ENCODE data around the gene KCNH2. TPM values are rescaled to one million over a fixed set of nuclear protein-coding genes. Genes with fewer than 3 reads are reported as not detected.

KCNH2 gene
- total RNA-seq, 1 donor from 2014 or later: not detected

DNA sequence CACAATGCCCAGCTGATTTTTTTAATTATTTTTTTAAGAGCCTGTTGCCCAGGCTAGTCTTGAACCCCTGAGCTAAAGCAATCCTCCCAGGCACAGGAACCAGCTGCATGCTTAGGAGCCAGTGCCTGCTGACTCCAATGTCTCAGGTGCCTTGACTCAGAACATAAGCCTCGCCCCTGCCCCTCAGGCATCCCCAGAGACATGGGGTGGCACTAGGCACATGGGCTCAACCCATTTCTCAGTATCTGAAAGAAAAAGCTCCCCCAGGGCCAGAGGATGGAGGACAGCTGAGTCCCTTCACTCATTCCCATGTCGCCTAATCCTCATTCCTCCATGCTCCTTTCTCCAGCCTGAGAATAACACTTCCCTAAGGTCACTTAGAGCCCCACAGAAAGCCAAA is 39.1 kb downstream of the KCNH2 start:
- no peak for DNase-seq (ENCODE audit: extremely low read depth, low read depth, low spot score)

DNA sequence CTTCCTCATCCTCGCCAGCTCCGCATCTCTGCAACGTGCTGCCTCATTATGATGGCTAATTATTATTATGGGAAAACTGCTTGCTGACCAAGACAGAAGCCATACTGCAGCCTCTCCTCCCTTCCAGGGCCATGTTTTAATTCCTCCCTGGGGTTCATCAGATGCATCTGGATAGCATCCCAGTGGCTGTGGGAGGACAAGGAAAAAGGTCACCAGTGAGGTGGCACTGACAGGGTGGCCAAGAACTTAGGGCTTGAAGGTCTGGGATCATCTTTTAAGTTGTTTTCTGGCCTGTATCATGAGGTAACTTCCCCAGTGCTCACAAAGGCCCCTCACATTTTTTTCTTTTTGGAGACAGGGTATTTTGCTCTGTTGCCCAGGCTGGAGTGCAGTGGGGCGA is 39.6 kb downstream of the KCNH2 start:
- DNase-seq (ENCODE audit: extremely low read depth, low read depth, low spot score): no peak

DNA sequence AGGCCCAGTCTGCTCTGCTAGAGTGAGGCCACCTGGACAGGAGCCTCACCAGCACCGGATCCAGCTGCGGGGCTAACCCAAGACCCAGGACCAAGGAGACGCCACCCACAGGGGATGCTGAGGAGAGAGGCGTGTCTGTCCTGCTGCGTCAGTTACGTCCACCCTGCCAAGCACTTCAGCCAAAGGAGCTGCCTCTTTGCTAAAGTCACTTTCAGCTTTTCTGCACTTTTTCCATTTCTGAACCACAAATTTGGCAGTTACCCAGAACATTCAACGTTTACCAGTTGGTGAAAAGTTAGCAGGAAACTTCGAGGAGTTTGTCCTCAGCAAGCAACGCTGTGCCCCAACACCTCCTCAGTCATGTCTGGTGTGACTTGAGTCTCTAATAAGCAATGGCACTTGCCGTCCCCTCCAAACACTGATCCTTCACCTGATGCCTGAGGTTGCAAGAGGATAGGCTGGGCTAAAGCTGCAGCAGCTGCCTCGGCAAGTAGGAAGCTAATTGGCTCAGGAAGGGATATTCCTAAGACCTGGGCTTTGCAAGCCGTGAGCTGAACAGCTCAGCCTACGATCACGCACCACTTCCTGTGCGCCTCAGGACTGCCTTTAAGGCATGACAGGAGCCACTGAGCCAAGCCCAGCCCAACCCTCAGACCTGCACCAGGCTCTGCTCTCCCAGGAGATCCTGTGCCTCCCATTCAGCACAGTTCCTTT is 40.1 kb downstream of the KCNH2 start:
- no peak for DNase-seq (ENCODE audit: extremely low read depth, low read depth, low spot score)

DNA sequence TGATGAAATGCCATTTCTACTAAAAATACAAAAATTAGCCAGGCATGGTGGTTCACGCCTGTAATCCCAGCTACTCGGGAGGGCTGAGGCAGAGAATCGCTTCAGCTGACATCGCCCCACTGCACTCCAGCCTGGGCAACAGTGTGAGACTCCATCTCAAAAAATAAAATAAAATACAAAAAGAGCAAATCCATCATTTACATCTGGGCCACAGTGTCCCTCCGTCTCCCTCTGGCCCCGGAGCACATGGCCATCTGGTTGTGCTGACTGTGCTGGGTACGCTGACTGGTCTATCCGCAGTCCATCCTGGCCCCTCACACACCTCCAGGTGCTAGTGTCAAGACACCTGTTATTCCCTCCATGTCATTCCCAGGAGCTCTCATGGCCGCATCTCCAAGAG is 42.1 kb downstream of the KCNH2 start:
- no peak for DNase-seq (ENCODE audit: extremely low read depth, low read depth, low spot score)

DNA sequence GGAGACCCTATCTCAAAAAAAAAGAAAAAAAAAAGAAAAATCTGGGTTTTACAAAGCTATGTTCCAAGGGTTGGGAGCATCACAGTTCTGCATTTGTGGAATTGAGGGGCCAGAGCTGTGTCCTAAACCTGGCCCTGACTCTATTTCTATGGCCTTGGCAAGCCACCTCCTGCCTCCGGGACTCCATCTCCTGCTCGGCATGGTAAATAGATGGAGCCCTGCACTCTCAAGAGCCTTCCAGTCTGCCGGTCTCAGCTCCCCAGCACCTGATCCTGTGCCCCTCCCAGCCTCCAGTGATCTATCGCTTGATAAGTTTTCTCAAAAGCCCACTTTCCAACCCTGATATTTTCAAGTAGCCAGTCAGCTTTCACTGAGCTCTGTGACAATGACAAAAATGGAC is 43.0 kb downstream of the KCNH2 start:
- DNase-seq (ENCODE audit: extremely low read depth, low read depth, low spot score): no peak

DNA sequence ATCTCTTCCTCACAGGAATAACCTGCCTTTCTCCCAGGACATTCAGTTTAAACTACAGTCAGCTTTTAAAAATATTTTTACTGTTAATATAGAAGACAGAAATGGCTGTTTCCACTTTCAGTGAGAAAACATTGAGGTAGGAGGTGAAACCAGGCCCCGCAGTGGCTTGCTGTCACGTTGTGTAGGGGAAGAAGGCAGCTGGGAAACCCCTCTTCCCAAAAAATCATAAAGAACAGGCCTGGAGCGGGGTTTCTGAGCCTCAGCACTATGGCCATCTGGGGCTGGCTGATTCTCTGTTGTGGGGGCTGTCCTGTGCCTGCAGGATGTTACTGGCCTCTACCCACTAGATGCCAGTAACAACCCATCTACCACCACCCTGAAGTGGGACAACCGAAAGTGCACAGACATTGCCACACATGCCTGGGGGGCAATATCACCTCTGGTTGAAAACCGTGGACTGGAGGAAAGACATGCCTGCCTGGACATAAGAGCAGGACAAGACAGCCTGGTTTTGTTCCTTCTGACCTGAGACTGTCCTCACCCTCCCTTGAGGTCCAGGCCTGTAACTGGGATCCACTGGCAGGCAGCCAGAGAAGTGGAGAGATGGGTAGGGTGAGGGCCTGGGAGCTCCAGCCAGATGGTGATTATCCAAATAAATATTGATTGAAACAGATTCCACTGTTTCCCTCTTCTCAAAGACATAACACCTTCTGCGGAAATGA is 43.9 kb downstream of the KCNH2 start:
- no peak for DNase-seq (ENCODE audit: extremely low read depth, low read depth, low spot score)

DNA sequence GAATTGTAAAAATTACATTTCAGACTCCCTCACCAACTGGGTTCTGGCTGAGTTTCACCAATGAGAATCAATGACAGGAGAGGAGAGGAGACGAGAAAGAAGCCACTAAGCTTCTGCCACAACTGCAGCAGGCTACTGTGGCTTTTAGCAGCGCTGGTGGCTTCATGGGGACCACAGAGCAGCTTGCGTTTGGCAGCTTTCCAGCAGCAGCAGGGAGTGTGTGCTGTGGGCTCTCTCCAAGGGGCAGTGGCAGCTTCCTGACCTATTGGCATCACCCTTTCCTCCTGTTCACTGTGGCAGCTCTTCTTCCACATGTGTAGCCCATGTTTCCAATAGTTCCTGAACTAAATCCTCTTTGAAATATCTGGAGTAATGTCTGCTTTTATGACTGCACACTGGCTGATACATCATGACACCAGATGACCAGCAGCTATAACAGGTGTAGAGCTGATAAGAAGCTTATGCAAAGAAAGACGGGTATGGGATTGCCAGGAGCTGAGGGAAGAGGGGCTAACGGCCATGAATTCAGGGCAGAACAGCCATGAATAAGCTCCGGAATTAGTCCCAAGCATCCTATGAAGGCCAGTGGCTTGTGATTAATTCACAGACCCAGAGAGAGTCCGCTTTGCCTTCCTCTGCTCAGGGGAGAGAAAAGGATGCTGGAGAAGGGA is 46.8 kb downstream of the KCNH2 start:
- DNase-seq (ENCODE audit: extremely low read depth, low read depth, low spot score): no peak

DNA sequence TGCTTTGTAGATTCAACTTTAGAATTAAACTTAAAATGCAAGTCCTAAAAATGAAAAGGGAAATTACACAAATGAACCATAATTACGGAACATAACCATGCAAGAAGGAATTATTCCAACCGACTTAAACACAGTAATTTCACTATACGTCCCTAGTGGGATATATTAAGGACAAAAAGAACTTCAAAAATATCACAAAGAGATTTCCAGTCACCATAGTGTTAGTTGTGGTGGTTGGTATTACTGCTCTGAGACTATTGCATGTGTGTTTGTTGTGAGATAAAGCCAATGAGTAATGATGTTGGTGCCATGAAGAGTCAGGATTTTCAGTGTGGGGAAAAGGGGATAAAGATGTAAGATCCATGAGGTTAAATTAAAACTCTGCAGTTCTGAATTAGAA is 49.6 kb downstream of the KCNH2 start:
- DNase-seq (ENCODE audit: extremely low read depth, low read depth, low spot score): no peak

DNA sequence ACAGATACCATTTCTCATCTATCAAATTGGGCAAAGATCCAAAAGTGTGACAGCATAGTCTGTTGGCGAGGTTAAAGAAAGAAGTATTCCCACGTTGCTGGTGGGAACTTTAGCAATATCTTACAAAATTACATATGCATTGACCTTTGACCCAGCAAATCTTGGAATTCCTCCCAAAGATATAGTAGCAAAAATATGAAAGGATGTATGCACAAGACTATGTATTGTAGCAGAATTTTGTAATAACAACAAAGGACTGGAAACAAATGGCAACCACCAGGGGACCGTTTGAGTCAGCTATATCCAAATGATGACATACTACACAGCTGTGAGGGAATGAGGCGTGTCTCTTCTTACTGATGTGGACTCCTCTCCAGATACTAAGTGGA is 50.2 kb downstream of the KCNH2 start:
- no peak for DNase-seq (ENCODE audit: extremely low read depth, low read depth, low spot score)

DNA sequence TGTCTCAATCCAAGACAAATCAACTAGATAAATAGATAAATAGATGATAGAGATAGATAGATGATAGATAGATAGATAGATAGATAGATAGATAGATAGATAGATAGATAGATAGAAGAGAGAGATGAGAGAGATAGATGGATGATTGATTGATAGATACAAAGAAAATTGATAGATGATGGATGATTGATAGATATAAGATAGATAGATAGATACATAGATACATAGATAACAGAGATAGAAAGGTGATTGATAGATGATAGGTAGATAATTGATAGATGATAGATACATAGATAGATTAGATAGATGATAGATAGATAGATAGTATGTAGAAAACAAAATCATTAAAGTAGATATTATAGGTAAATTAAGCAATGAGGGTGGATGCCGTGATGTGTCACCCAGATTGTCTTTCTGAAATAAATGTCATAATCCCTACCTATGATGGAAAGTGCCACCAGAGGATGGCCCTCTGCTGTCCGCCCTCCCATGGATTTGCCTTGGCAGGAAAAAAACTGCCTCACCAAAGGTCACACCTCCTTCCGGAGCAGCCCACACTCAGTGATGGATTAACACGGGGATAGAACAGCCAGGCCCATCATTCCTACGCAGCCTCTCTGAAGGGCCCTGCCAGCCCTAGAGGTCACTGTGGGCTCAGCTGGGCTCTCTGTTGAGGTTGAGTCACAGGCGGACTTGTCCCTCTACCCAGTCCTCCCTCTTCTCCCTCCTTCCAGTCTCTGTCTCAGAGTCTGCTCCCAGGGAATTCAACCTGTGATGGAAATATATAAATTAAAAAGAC is 50.8 kb downstream of the KCNH2 start:
- no peak for DNase-seq (ENCODE audit: extremely low read depth, low read depth, low spot score)

DNA sequence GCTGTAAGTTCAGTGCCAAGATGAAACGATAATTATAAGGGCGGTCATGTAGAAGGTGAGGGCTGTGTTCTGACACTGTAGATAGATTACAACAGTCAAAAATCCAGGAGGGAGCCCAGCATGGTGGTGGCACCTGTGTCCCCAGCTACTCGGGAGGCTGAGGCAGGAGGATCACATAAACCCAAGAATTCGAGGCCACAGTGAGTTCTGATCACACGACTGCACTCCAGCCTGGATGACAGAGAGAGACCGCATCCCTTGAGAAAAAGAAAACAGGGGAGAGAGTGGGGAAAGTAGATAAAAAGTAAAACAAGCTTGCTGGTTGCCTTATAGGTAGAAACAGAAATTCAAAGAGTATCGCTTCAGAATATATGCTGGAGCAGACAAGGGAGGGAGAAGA is 52.1 kb downstream of the KCNH2 start:
- no peak for DNase-seq (ENCODE audit: extremely low read depth, low read depth, low spot score)

DNA sequence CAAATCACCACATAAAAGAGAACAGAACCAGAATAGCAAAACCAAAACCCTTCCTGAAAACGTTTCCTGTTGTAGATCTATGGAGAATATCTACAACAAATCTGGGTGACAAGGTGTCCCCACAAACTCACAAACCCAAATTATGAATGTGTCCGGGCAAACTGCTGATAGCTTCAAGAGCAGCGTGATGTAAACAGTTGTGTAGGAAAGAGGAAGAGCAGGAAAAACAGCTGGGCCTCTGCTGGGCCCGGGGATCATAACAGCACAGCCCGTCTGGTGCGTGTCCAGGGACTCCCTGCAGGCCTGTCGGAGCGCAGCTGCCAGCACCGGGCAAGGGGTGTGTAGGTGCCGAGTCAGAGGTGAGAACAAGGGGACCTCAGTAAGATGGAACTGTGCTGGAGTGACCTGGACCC is 53.7 kb downstream of the KCNH2 start:
- DNase-seq (ENCODE audit: extremely low read depth, low read depth, low spot score): no peak

DNA sequence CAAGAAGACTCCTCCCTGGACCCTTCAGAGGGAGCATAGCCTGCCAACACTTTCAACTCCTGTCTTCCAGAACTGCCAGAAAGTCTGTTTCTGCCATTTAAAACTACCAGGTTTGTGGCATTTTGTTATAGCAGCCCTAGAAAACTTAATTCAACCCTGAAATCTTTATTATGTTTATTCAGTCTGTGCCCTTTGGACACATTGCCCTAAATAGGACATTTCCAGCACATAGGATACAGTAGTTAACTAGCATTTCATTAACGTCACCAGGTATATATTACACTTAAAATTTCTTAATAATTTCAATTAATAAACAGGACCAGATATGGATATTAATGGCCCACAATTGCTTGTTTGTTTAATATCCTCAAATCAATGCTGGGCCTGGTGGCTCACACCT is 54.3 kb downstream of the KCNH2 start:
- no peak for DNase-seq (ENCODE audit: extremely low read depth, low read depth, low spot score)

DNA sequence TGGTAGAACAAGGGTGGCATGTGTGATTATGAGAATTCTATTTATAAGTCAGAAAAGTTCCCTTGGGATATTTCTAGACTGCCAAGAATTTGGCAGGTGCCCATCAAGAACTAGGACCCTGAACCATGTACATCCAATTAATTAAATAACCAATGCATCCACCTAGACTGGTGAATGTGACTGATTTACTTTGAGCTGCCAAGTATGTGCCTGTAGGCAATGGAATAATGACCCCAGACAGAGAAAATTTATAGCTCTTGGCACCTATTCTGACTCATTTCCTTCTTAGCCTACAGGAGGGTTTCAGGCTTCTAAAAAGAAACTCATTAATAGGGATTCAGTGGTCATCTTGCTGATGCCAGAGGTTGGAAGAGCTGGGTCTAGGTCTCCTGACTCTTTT is 54.9 kb downstream of the KCNH2 start:
- DNase-seq (ENCODE audit: extremely low read depth, low read depth, low spot score): no peak

DNA sequence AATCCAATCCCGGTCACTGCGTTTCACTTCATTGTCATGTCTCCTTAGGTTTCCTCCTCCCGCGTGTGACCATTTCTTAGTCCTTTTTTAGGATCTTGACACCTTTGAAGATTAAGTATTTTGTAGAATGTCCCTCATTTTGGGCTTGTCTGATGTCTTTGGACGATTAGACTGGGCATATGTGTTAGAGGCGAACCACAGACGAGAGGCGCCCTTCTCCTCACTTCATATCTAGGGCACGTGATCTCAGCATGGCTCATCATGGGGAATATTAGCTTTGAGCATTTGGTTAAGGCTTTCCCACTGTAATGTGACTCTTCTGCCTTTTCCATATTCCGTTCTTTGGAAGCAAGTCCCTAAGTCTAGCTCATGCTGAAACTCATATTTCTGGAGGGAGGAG is 59.0 kb downstream of the KCNH2 start:
- no peak for DNase-seq (ENCODE audit: extremely low read depth, low read depth, low spot score)

DNA sequence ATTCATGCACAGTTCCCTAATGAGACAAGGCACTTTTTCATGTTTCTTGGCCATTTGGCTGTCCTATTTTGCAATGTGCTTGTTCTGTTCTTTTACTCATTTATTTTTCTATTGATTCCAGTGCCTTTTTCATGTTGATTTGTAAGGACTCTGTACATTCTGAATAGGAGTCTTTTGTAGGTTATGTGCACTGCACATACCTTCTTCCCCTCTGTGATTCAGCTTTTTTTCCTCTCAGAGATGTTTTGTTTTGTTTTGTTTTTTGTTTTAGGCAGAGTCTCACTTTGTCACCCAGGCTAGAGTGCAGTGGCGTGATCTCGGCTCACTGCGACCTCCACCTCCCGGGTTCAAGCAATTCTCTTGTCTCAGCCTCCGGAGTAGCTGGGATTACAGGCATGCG is 59.7 kb downstream of the KCNH2 start:
- DNase-seq (ENCODE audit: extremely low read depth, low read depth, low spot score): no peak

DNA sequence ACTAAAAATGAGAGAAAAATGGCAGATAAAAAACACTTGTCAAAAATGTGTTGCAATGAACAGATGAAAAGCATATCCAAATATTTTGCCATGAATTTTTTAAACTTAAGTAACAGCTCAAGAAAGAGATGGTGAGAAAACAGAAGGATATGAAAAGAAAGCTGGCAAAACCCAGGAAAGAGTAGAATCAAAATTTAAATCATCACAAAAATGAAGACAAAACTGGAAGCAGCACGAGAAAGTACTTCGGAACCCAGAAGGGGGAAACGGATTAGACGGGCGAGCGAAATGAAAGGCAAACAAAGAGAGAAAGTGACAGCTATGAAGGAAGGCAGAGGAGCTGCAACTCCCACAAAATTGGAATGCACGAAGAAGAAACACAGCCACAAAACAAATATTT is 60.2 kb downstream of the KCNH2 start:
- DNase-seq (ENCODE audit: extremely low read depth, low read depth, low spot score): no peak

DNA sequence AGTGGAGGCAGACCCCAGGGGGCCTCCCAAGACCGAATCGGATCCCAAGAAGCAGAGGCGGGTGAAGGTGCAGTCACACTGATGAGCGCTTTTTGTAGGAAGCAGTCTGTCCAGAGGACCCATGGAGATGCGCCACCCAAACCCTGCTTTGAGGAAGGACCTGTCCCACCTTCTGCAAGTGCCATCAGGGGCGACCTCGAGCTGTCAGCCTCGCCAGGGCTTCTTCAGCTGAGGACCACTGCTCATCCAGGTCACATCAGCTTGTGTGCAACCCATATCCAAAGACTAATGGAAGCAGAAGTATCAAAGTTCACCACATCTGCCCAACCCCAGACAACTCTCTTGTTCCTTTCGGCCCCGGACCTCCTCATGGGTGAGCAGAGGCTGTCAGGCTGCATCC is 61.5 kb downstream of the KCNH2 start:
- DNase-seq (ENCODE audit: extremely low read depth, low read depth, low spot score): no peak

DNA sequence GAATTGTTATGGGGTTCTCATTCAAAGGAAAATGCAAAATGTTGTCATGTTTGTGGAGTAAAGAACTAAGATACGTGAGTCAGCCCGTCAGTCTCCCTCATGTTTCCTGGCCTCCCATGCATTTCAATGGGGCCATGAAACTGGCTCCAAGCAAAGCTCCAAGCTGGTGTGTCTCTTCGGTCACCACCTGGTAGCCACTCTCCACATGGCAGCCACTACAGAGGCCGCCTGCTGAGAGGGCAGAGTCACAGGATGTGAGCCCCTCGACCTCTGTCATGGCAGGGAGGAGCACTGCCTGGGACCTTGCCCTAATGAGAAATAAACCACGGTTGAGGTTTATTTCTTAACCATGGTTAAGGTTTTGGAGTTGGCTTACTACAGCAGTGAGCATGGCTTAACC is 63.2 kb downstream of the KCNH2 start:
- no peak for DNase-seq (ENCODE audit: extremely low read depth, low read depth, low spot score)

DNA sequence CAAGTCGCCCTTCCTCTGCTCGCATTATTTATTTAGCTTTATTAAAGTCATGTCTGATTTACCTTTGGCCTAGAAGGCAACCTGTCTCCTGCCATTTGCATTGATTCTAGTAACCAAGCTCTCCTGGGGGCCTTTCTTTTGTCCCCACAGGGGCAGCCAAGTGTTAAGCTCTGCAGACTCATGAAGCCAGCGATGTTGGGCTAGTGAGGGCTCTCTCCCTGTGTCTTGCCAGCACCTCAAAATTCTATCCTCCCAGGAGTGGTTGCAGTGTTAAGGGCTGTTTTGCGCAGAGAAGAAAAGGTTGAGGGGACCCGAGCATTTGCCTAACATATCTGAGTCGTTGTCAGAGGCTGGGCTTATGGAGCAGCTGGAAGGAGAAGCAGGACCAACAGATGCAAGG is 63.9 kb downstream of the KCNH2 start:
- DNase-seq (ENCODE audit: extremely low read depth, low read depth, low spot score): no peak

DNA sequence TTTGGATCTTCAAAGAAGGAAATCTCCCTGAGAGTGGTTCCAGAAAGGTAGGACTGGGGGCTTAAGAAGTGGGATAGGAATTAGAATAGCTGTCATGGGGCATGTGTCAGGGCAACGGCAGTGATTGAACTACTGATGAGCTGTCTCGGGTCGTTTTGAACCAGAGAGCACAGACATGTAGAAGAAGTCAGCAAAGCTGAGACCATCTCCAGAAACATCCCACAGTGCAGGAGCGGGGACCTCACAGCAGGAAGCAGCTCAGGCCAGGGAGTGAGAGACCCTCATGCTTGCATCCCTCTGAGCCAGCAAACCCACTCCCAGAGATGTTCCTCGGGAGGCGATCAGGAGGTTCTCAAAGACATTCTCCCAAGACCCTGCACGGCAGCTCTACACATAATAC is 65.7 kb downstream of the KCNH2 start:
- DNase-seq (ENCODE audit: extremely low read depth, low read depth, low spot score): no peak

Measured in glomerular endothelial cell (primary cell).